GM21367 (cell line): ENCODE measurements around the gene NCAM2.

ENCODE experiments used
- ATAC-seq: cut with Tn5 transposase; IDR thresholded peaks from one replicate; pipeline ENCODE4 v1.9.1; 2021; ENCODE audit not compliant: unreplicated experiment

Gene NCAM2

GRCh38 chr21:21174676-21175075 is 176.5 kb downstream of the NCAM2 start:
- ATAC-seq: no peak

GRCh38 chr21:21175798-21176334 is 177.7 kb downstream of the NCAM2 start:
- no peak for ATAC-seq

- ATAC-seq: no peak
Observed at GRCh38 chr21:21177353-21177986, 179.3 kb downstream of the NCAM2 start.

- no peak for ATAC-seq
Observed at GRCh38 chr21:21179619-21180298, 181.6 kb downstream of the NCAM2 start.

- no peak for ATAC-seq
Observed at GRCh38 chr21:21182401-21183010, 184.3 kb downstream of the NCAM2 start.

GRCh38 chr21:21183092-21183491 is 184.9 kb downstream of the NCAM2 start:
- no peak for ATAC-seq

- ATAC-seq: no peak
Observed at GRCh38 chr21:21184771-21185528, 186.7 kb downstream of the NCAM2 start.

- no peak for ATAC-seq
Observed at GRCh38 chr21:21187579-21187978, 189.4 kb downstream of the NCAM2 start.

- no peak for ATAC-seq
Observed at GRCh38 chr21:21188513-21189195, 190.4 kb downstream of the NCAM2 start.

- no peak for ATAC-seq
Observed at GRCh38 chr21:21195417-21195943, 197.3 kb downstream of the NCAM2 start.

GRCh38 chr21:21196087-21196486 is 197.9 kb downstream of the NCAM2 start:
- no peak for ATAC-seq

- ATAC-seq: no peak
Observed at GRCh38 chr21:21196848-21197247, 198.6 kb downstream of the NCAM2 start.

- no peak for ATAC-seq
Observed at GRCh38 chr21:21199342-21200102, 201.3 kb downstream of the NCAM2 start.

GRCh38 chr21:21200103-21200938 is 202.1 kb downstream of the NCAM2 start:
- no peak for ATAC-seq

- no peak for ATAC-seq
Observed at GRCh38 chr21:21200939-21201615, 202.9 kb downstream of the NCAM2 start.

- ATAC-seq: no peak
Observed at GRCh38 chr21:21203822-21204339, 205.7 kb downstream of the NCAM2 start.

GRCh38 chr21:21204366-21204996 is 206.3 kb downstream of the NCAM2 start:
- no peak for ATAC-seq

GRCh38 chr21:21205604-21206003 is 207.4 kb downstream of the NCAM2 start:
- no peak for ATAC-seq
